IPS-NIHi7 (cell line): ENCODE results near the gene APBA1.

Experiments used
- DNase-seq: peaks from one replicate; pipeline ENCODE4 v3.0.0; 2012; ENCODE audit warnings: mixed read lengths; ENCODE audit errors: extremely low spot score

Gene APBA1

GRCh38 chr9:69527454-69527853, 144.7 kb downstream of the APBA1 start:
- no peak for DNase-seq

GRCh38 chr9:69526699-69527098, 145.5 kb downstream of the APBA1 start:
- DNase-seq, result no peak

- no peak for DNase-seq
Measured at GRCh38 chr9:69519470-69520240, 152.5 kb downstream of the APBA1 start.

GRCh38 chr9:69516353-69517322, 155.5 kb downstream of the APBA1 start:
- no peak for DNase-seq

- DNase-seq, result no peak
Measured at GRCh38 chr9:69515810-69516209, 156.4 kb downstream of the APBA1 start.

GRCh38 chr9:69513141-69513820, 158.9 kb downstream of the APBA1 start:
- no peak for DNase-seq

- DNase-seq, result no peak
Measured at GRCh38 chr9:69504058-69504457, 168.1 kb downstream of the APBA1 start.

- no peak for DNase-seq
Measured at GRCh38 chr9:69502671-69503301, 169.4 kb downstream of the APBA1 start.

GRCh38 chr9:69500896-69501295, 171.3 kb downstream of the APBA1 start:
- DNase-seq, result no peak

GRCh38 chr9:69499959-69500358, 172.2 kb downstream of the APBA1 start:
- DNase-seq, result peak; percentile 29

GRCh38 chr9:69499407-69499806, 172.8 kb downstream of the APBA1 start:
- DNase-seq, result no peak

- DNase-seq, result no peak
Measured at GRCh38 chr9:69498470-69498869, 173.7 kb downstream of the APBA1 start.

- DNase-seq, result no peak
Measured at GRCh38 chr9:69497816-69498215, 174.4 kb downstream of the APBA1 start.

- no peak for DNase-seq
Measured at GRCh38 chr9:69496846-69497450, 175.2 kb downstream of the APBA1 start.

- DNase-seq, result no peak
Measured at GRCh38 chr9:69495296-69495695, 176.9 kb downstream of the APBA1 start.

GRCh38 chr9:69494763-69495162, 177.4 kb downstream of the APBA1 start:
- no peak for DNase-seq

- no peak for DNase-seq
Measured at GRCh38 chr9:69494208-69494607, 178.0 kb downstream of the APBA1 start.

- peak; percentile 25 for DNase-seq
Measured at GRCh38 chr9:69486498-69486897, 185.7 kb downstream of the APBA1 start.

- DNase-seq, result no peak
Measured at GRCh38 chr9:69485466-69485865, 186.7 kb downstream of the APBA1 start.

GRCh38 chr9:69483886-69484422, 188.2 kb downstream of the APBA1 start:
- no peak for DNase-seq

GRCh38 chr9:69476797-69477196, 195.4 kb downstream of the APBA1 start:
- DNase-seq, result peak; percentile 23
